MCF 10A (cell line): ENCODE data around the gene PTPRM. TPM values are rescaled to one million over a fixed set of nuclear protein-coding genes. Genes with fewer than 3 reads are reported as not detected.

Source experiments
- BruUV-seq: library from RNA; stranded (reverse); fragments of 400-500 nt; replicated peaks from 2 replicates; lab custom pipeline; 2021; lab: Mats Ljungman, UMichigan
- CTCF ChIA-PET: fragments of 300-600 bp; sonication (Branson Sonifier 250); formaldehyde crosslinking; extraction: SDS; loops from one replicate; lab custom pipeline; 2021; ENCODE audit warnings: antibody characterized with exemption, inconsistent platforms; lab: Yijun Ruan, JAX
- POLR2A ChIA-PET: fragments of 300-600, 350-650 bp; sonication (Branson Sonifier 250); formaldehyde crosslinking; extraction: SDS; loops from one replicate; lab custom pipeline; 2020; ENCODE audit warnings: antibody characterized with exemption, inconsistent platforms; lab: Yijun Ruan, JAX
- DNase-seq: peaks from one replicate; pipeline ENCODE4 v3.0.0-alpha.2; 2018; ENCODE audit not compliant: unreplicated experiment
- H3K27ac Mint-ChIP-seq: one replicate; pipeline ENCODE4 v1.8.0; 2022; ENCODE audit warnings: mild to moderate bottlenecking, low read depth, mixed read lengths; ENCODE audit not compliant: unreplicated experiment
- H3K27me3 Mint-ChIP-seq: one replicate; pipeline ENCODE4 v1.8.0; 2022; ENCODE audit warnings: mixed read lengths; ENCODE audit not compliant: insufficient read depth, unreplicated experiment
- H3K36me3 Mint-ChIP-seq: one replicate; pipeline ENCODE4 v1.8.0; 2022; ENCODE audit warnings: mild to moderate bottlenecking, moderate library complexity, mixed read lengths; ENCODE audit not compliant: insufficient read depth, unreplicated experiment
- H3K4me1 Mint-ChIP-seq: one replicate; pipeline ENCODE4 v1.8.0; 2022; ENCODE audit warnings: mixed read lengths; ENCODE audit not compliant: insufficient read depth, unreplicated experiment
- H3K4me3 Mint-ChIP-seq: one replicate; pipeline ENCODE4 v1.8.0; 2022; ENCODE audit warnings: mild to moderate bottlenecking, moderate library complexity, mixed read lengths; ENCODE audit not compliant: unreplicated experiment
- H3K9me3 Mint-ChIP-seq: one replicate; pipeline ENCODE4 v1.8.0; 2022; ENCODE audit warnings: mixed read lengths; ENCODE audit not compliant: unreplicated experiment
- CTCF ChIP-seq: fragments of 200-600 bp; IDR thresholded peaks from one replicate; pipeline ENCODE4 v1.8.0; 2022; ENCODE audit warnings: antibody characterized with exemption, mild to moderate bottlenecking; ENCODE audit not compliant: unreplicated experiment
- intact Hi-C: fragments of 100-400 bp; cut with micrococcal nuclease; formaldehyde crosslinking; loops from 2 replicates; pipeline ENCODE4 v1.14.1; 2022
- total RNA-seq: library from RNA; stranded (reverse); gene quantifications from 2 replicates; pipeline ENCODE4 v1.2.3, GENCODE V29; 2022

Gene PTPRM
- total RNA-seq, 1 experiment from 2014 or later: 82.8 TPM

GRCh38 chr18:7890075-7890474 is 323.0 kb downstream of the PTPRM start:
- Mint-ChIP-seq H3K9me3 (no peaks in the 10 kb centered on the region), H3K27ac (no peak overlapping the region), H3K4me3 (no peak overlapping the region), H3K36me3 (peaks cover 28% of the 10 kb centered on the region), H3K4me1 (no peaks in the 10 kb centered on the region), H3K27me3 (no peaks in the 10 kb centered on the region)
- intact Hi-C loops: no loop called here
- ChIA-PET CTCF (interaction anchor here (0.9 to 1.4 kb wide), 2 partner anchors 10 to 16 kb away, joined by 3 read pairs; no protein-coding TSS in a partner anchor), POLR2A (interaction anchor here (1.7 kb wide), 1 partner anchor 10 kb away, joined by 5 read pairs; no protein-coding TSS in a partner anchor)
- DNase-seq: no peak
- no TSS peak for BruUV-seq
- TF ChIP-seq CTCF: no peak

GRCh38 chr18:7892556-7892955 is 325.4 kb downstream of the PTPRM start:
- no peak overlapping the region for H3K27ac Mint-ChIP-seq
- no peak for TF ChIP-seq CTCF
- ChIA-PET CTCF (interaction anchor here (0.9 kb wide), 1 partner anchor 12 kb away, joined by 3 read pairs; no protein-coding TSS in a partner anchor), POLR2A (interaction anchor here (2.5 kb wide), 1 partner anchor 12 kb away, joined by 7 read pairs; no protein-coding TSS in a partner anchor)
- H3K9me3 Mint-ChIP-seq: no peaks in the 10 kb centered on the region
- H3K4me1 Mint-ChIP-seq: peaks cover 17% of the 10 kb centered on the region
- peaks cover 28% of the 10 kb centered on the region for H3K36me3 Mint-ChIP-seq
- no peak overlapping the region for H3K4me3 Mint-ChIP-seq
- no peak for DNase-seq
- BruUV-seq: no TSS peak
- no peaks in the 10 kb centered on the region for H3K27me3 Mint-ChIP-seq
- intact Hi-C loops: no loop called here

DNA sequence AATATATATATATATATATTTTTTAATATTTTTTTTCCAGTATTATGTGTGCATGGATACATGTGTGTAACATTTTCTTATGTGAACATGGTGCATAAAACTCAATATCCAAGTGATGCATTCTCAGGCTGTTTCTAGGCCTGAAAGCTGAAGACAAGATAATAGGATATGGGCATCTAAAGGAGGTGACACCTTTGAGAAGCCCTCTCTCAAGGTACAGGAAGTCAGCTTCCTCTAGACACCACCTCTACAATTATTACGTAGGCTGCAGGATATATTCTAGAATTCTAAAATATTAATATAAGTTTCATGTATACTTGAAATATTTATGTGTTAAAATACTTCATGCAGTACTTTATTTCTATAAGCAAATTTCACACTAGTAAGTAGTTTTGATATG is 327.5 kb downstream of the PTPRM start:
- BruUV-seq: no TSS peak
- ChIA-PET POLR2A (no interaction called here), CTCF (interaction anchor here (0.6 kb wide), 2 partner anchors 126 to 367 kb away, joined by 3 read pairs; no protein-coding TSS in a partner anchor)
- H3K4me3 Mint-ChIP-seq: no peak overlapping the region
- H3K27me3 Mint-ChIP-seq: no peaks in the 10 kb centered on the region
- peaks cover 27% of the 10 kb centered on the region for H3K36me3 Mint-ChIP-seq
- no peak overlapping the region for H3K27ac Mint-ChIP-seq
- intact Hi-C loops: no loop called here
- no peak for TF ChIP-seq CTCF
- peaks cover 20% of the 10 kb centered on the region for H3K4me1 Mint-ChIP-seq
- DNase-seq: no peak
- no peaks in the 10 kb centered on the region for H3K9me3 Mint-ChIP-seq

DNA sequence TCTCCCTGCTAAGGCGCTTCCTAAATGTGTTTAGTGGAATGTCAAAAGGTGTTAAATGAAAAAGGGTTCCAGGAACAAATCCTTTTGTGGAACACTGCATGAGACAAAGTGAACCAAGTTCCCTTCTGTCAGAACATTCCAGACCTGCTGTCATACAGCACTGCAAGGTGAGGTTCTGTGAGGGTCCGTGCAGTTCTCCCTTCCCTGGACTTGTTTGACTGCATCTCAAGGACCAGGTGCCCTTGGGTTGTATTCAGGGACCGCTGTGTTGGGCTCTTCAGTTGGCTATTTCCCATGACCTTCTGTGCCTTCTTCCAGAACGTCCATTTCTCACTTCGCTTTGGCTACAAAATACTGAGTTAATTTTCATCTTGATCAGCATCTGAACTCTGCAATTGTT is 328.2 kb downstream of the PTPRM start:
- TF ChIP-seq CTCF: no peak
- H3K9me3 Mint-ChIP-seq: no peaks in the 10 kb centered on the region
- no peak overlapping the region for H3K27ac Mint-ChIP-seq
- no peak overlapping the region for H3K4me3 Mint-ChIP-seq
- ChIA-PET POLR2A (interaction anchor here (1.8 kb wide), 1 partner anchor 17 kb away, joined by 6 read pairs; no protein-coding TSS in a partner anchor), CTCF (interaction anchor here (0.7 kb wide), 1 partner anchor 18 kb away, joined by 4 read pairs; no protein-coding TSS in a partner anchor)
- no peak for DNase-seq
- H3K4me1 Mint-ChIP-seq: peaks cover 20% of the 10 kb centered on the region
- BruUV-seq: no TSS peak
- peaks cover 19% of the 10 kb centered on the region for H3K36me3 Mint-ChIP-seq
- no peaks in the 10 kb centered on the region for H3K27me3 Mint-ChIP-seq
- intact Hi-C loops: no loop called here
